GM19328 (cell line): ENCODE measurements around the gene EFNA5.
"Not testable (repeated sequence)": the region's sequence is repeated elsewhere in the genome, so short reads cannot be mapped to it uniquely, and the experiment has no call there.

Source experiments
- ATAC-seq: cut with Tn5 transposase; IDR thresholded peaks from one replicate; pipeline ENCODE4 v1.9.1; 2021; ENCODE audit warnings: mild to moderate bottlenecking, moderate library complexity; ENCODE audit not compliant: unreplicated experiment

The EFNA5 gene

DNA sequence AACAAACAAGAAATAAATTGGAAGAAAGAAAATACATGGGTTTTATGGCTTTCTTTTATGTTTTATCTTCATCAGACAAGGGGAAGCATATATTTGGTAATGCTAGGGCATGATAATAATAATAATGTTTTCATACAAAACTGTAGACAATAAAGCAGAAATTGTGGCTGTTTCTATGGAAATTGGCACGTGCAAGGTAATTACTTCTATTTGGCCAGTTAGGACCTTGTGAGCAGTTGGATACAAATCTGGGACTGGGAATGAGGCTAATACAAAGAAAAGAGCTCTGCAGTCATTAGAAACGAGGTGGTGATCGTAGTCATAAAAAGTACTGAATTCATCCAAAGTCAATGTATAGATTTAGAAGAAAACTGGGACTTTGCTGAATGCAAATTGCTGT lies 233.6 kb downstream of the EFNA5 start:
- ATAC-seq, result no peak

GRCh38 chr5:107436201-107436600 lies 234.5 kb downstream of the EFNA5 start:
- no peak for ATAC-seq

DNA sequence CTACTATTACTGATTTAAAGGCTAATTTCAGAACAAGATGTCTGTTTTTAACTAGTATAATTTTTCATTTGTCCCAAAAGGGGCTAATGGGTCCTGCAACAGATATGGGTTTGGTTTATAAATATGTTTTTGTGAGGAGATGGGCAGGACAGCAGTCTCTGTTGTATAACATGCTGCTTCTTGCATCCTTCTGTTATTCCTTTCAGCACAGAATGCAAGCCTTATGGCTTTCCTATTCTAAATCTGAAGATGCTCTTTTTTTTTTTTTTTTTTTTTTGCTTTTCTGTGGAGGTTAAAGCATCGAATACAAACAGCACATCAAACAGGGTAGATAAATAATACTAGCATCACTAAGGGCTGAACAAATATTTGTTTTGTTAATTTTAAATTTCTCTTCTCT lies 235.7 kb downstream of the EFNA5 start:
- ATAC-seq, result no peak

GRCh38 chr5:107433646-107434045 lies 237.1 kb downstream of the EFNA5 start:
- not testable (repeated sequence) for ATAC-seq

- no peak for ATAC-seq
Observed at GRCh38 chr5:107431998-107432397, 238.7 kb downstream of the EFNA5 start.

- no peak for ATAC-seq
Observed at GRCh38 chr5:107431536-107431935, 239.2 kb downstream of the EFNA5 start.

- no peak for ATAC-seq
Observed at GRCh38 chr5:107430071-107430625, 240.6 kb downstream of the EFNA5 start.

GRCh38 chr5:107428303-107428813 lies 242.4 kb downstream of the EFNA5 start:
- ATAC-seq, result no peak

- ATAC-seq, result no peak
Observed at GRCh38 chr5:107426872-107427271, 243.9 kb downstream of the EFNA5 start.

DNA sequence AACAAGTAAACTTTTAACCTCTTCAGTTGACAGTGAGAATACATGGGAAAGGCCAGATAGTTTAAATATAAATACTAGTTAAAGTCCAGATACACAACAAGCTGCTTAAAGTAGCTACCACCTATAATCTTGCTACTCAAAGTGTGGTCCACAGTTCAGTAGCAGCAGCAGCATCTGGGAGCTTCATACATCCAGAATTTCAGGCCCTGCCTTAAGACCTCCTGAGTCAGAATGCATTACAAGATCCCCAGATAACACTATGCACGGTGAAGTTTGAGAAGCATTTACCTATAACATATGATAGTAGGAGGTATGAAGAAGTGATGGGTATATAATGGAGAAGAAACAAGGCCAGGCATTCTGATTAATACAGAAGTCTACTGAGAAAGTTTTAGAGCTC lies 244.5 kb downstream of the EFNA5 start:
- no peak for ATAC-seq

DNA sequence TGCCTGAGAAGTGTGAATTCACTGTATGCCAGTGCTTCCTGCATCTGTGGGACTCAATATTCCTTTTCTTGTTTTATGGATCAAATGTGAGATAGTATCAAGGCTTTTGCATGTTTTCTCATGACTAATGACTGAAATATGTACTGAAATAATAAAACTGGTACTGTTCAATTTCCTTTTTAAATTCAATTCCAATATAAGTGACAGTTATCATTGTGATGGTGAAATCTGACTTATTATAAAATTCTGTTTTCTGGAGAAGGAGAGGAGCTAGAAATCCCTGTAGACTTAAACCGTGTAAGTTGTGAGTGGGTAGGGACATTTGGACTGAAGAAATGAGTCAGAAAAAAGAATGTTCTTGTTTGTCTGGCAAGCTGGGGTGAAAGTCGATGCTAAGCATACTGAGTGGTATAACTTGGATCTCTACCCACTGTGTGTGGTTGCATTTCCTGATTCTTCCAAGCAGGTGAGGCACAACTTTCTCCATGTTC lies 245.2 kb downstream of the EFNA5 start:
- ATAC-seq, result no peak

- no peak for ATAC-seq
Observed at GRCh38 chr5:107424491-107424890, 246.2 kb downstream of the EFNA5 start.

- no peak for ATAC-seq
Observed at GRCh38 chr5:107422494-107422893, 248.2 kb downstream of the EFNA5 start.

DNA sequence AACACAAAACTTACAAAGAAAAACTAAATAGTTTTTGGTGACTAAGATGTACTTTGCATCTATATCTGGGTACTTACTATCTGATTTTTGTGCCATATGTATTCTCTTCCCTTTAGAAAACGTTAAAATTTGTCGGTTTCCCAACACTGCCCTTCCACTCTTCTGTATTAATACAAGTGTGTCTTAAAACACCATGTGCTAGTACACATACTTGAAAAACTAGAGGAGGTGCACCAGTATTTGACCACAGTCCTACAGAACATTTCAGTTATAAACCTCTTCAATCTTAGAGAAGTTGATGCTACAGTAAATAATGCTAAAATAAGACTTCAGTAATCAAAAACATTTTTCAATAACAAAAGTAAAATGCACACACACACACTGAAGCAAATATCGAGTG lies 251.2 kb downstream of the EFNA5 start:
- no peak for ATAC-seq

- no peak for ATAC-seq
Observed at GRCh38 chr5:107418902-107419301, 251.8 kb downstream of the EFNA5 start.

DNA sequence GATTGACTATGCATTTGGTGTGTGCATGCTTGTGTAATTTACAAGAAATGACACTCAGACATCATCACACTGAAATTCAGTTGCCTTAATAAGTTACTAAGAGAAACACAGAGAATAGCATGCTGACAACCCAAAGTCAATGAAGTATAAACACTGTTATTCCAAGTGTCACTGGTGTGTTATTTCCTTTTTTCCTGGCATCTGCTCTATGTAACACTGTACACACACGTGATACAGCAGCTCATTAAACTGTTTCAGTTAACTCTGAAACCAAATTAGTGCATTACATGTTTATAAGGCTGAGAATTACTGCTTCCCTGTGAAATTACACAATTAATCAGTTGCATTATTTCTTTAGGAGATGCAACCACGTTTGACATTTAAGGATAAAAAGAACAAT lies 252.7 kb downstream of the EFNA5 start:
- ATAC-seq, result no peak

DNA sequence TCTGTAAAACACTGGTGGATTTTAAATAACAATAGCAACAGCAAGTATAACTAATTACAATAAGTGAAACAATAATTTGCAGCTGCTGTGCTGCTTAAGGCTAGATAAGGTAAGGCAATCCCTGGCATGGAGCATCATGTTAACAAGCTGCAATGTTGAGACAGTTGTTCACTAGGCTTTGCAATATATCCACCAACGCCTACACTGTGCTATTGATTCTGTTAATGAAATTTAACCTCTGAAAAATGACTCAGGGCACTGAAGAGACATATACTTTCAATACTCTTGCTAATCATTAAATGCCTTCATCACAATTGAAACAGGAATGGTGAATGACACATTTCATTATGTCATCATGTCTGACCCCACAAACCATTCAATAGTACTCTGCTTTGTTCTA lies 255.0 kb downstream of the EFNA5 start:
- ATAC-seq, result no peak

DNA sequence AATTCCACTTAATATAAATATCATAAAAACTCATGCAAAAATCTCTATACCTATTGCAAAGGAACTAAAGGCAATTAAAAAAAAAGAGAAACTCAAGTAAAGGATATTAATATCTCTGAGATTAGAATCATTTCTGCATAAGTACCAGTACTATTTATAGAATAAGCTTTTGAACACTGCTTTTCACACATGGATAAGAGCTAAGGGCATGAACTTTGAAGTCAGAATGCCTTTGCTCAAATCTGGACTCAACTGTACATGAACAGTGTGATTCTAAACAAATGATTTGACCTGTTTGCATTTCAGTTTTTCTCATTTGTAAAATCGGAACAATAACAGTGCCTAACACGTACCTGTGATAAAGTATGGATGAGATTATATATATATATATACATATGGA lies 255.9 kb downstream of the EFNA5 start:
- no peak for ATAC-seq

GRCh38 chr5:107413754-107414153 lies 257.0 kb downstream of the EFNA5 start:
- ATAC-seq, result no peak

- no peak for ATAC-seq
Observed at GRCh38 chr5:107408564-107408963, 262.2 kb downstream of the EFNA5 start.

- no peak for ATAC-seq
Observed at GRCh38 chr5:107407713-107408298, 262.9 kb downstream of the EFNA5 start.

DNA sequence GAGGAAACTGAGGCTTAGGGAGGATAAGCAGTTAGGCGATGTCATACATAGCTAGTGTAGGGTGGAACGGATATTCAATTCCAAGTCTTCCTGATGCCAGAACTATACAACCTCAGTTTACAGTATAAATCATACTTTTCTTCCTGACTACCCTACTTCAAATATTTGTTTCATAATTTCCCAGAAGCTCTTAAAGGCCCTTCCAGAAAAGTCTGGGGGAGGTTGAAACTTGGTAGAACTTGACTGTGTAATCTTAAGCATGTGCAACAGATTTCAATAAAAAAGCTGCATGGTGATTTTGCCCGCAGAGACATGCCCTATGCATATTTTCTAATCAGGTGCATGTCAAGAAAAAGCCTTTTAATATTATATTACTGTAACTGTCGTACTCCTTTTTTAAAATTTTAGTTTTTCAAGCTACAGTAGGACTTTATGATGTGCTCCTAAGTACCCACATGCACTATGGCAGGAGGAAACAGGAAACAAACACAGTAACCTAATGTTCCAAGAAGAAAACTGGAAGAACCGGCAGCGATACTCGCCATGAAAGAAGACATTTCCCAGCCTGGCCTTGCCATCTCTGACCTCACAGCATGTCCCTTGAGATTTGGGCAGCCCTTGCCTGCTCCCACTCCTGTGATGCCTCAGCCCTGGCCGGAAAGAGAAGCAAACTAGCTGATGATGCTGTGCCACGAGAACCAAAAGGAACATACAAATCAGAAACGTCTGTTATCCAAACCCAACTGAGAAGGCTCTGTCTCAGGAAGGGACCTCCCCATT lies 266.0 kb downstream of the EFNA5 start:
- ATAC-seq, result no peak
